CD4-positive, alpha-beta T cell treated with Interleukin-10 for 1 hour (primary cell): ENCODE data around the gene AP4M1.
"Not testable (repeated sequence)": the region's sequence is repeated elsewhere in the genome, so short reads cannot be mapped to it uniquely, and the experiment has no call there.

Experiments
- DNase-seq: peaks from one replicate; pipeline ENCODE4 v3.0.0-alpha.2; 2020

Gene AP4M1

DNA sequence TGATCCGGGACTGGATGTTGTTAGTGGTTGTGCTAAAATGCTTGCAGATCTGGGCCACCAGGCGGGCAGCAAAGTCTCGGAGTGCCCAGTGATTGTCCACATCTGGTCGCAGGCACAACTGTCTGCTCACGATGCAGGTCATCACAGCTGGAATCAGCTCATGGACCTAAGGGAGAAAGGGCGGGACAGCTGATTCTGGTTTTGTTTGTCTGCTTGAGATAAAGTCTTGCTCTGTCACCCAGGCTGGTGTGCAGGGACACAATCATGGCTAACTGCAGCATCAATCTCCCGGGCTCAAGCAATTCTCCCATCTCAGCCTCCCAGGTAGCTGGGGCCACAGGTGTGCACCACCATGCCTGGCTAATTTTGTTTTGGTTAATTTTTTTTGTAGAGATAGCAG is 9.7 kb downstream of the AP4M1 start:
- no peak for DNase-seq

DNA sequence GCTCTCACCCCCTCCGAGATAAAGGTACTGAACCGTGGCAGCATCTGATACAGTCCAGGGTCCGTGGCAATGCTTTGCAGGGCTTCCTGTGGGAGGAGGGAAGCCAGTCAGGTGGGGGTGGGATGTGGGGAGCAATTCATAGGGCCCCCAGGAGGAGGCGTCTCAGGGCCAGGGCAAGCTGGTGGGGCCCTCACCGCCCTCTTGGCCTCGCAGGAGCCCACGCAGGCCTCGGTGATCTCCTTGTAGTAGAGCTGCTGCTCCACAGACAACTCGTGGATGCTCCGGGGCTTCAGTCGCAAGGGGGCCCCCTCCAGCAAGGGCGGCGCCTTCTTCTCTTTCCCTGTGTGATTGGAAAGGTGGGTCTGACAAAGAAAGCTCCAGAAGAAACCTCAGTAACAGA is 10.5 kb downstream of the AP4M1 start:
- no peak for DNase-seq

- DNase-seq: no peak
Measured at GRCh38 chr7:100115026-100115425, 13.6 kb downstream of the AP4M1 start.

DNA sequence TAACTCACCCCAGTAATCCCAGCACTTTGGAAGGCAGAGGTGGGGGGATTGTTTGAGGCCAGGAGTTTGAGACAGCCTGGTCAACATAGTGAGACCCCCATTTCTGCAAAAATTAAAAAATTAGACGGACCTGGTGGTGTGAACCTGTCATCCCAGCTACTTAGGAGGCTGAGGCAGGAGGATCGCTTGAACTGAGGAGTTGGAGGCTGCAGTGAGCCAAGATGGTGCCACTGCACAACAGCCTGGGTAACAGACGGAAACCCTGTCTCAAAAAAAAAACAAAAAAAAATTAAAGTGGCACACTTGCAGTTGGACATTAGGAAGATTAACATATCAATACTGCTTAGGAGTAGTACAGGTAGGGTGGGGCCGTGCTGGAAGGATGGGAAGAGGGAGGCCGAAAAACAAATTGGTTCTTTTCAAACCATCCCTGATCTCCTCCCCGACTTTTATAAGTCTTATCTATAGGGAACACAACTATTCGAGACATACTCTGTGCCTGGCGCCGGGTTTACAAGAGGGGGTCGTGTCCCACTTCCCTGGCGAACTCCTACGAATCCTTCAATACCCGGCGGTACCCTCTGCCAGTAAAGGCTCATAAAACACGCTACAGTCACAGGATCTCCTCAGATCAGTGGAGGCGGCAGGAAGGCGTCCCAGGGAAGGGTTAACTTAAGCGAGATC is 17.1 kb downstream of the AP4M1 start:
- no peak for DNase-seq

- DNase-seq: peak; percentile 96
Measured at GRCh38 chr7:100119072-100119969, 17.9 kb downstream of the AP4M1 start, which contains the start of the genes CNPY4 and TAF6. Gene CNPY4, plus strand, starts transcription at chr7:100119634. Its CDS starts 111 bp downstream, at chr7:100119745. Gene TAF6, minus strand, starts transcription at chr7:100119358. Its CDS starts 5,149 bp downstream, at chr7:100114209.

DNA sequence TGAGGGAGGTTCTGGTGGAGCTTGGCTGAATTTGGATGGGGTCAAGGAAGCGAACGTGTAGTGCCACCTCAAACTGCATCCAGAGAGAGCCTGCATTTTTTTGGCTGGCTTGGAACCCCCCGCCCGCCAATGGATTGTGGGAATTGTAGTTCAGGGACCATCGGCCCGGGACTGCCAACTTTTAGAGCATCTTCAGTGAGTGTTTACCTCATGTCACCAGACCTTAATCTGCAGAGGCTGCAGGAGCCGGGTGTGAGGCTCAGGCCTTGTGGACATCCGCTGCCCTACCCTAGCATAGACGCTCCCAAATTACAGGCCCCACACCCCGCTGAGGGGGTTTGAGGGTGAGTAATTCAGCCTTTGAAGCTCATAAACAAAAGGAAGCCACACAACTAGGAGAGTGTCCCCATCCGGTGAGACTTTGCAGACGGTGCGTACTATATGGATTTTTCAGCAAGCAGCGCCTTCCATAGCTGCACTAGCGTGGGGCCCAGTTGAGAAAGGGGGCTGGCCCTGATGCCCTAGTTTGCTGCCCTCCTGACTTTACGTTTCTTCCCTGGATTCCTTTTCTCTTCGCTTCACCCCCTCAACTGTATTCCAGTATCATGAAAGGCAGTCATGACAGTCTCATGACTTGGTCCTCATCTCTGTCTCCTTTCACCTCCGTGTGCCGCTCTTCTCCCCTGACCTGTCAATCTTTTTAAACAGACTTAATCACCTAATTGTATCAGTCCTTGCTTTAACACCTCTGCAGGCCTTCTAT is 18.7 kb downstream of the AP4M1 start:
- peak; percentile 80 for DNase-seq

- no peak for DNase-seq
Measured at GRCh38 chr7:100120733-100121036, 19.2 kb downstream of the AP4M1 start.

GRCh38 chr7:100122067-100122466 is 20.6 kb downstream of the AP4M1 start:
- DNase-seq: no peak

- no peak for DNase-seq
Measured at GRCh38 chr7:100122568-100122967, 21.1 kb downstream of the AP4M1 start.

- no peak for DNase-seq
Measured at GRCh38 chr7:100124301-100125230, 23.1 kb downstream of the AP4M1 start.

GRCh38 chr7:100126239-100126930 is 24.9 kb downstream of the AP4M1 start:
- DNase-seq: no peak

- peak; percentile 94 for DNase-seq
Measured at GRCh38 chr7:100126931-100127865, 25.8 kb downstream of the AP4M1 start, which contains the start of gene MBLAC1. Gene MBLAC1, plus strand, starts transcription at chr7:100126967. Its CDS starts 429 bp downstream, at chr7:100127396.

- DNase-seq: no peak
Measured at GRCh38 chr7:100127866-100128636, 26.6 kb downstream of the AP4M1 start.

- DNase-seq: no peak
Measured at GRCh38 chr7:100128637-100128963, 27.2 kb downstream of the AP4M1 start.

DNA sequence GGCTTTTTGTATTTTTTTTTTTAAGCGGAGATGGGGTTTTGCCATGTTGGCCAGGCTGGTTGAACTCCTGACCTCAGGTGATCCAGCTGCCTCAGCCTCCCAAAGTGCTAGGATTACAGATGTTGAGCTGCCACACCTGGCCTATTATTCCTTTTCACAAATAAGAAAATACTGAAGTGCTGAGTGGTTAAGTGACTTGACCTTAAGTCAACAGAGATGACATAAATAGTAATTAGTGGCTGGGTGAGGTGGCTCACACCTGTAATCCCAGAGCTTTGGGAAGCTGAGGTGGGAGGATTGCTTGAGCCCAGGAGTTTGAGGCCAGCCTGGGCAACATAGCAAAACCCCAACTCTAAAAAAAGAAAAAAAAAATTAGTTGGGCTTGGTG is 28.8 kb downstream of the AP4M1 start:
- DNase-seq: not testable (repeated sequence)

GRCh38 chr7:100130608-100131453 is 29.4 kb downstream of the AP4M1 start:
- peak; percentile 84 for DNase-seq

DNA sequence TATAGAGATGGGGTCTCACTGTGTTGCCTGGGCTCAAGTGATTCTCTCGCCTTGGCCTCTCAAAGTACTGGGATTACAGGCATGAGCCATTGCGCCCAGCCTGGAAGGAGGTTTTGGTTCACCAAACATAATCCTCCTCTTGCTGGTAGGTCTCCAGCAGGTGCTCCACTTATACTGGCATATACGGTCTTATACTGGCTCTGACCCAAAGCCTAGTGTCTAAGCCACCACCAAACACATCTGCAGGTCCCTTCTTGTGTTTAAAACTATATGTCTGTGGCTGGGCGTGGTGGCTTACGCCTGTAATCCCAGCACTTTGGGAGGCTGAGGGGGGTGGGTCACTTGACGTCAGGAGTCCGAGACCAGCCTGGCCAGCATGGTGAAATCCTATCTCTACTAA is 30.7 kb downstream of the AP4M1 start:
- no peak for DNase-seq

DNA sequence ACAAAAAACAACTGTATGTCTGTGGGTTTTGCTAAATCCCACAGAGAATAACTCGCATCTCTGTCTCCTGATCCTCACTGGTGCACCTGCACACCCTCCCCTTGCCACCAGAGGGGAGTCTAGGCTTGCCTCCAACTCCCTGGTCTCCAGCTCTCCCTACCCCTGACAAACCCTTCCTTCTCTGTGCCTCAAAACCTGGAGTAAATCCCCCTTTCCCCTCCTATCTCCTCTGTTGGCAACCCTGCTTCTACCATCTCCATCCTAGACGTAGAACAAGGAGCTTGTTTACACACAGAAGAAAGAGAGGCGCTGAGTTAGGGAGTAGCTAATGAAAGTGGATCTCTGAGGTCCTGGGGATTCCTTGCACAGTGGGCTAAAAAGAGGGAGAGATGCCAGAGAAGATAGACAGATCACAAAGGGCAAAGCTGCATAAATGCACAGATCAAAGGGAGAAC is 31.3 kb downstream of the AP4M1 start:
- peak; percentile 79 for DNase-seq
